SK-N-SH (cell line): ENCODE measurements around the gene PITPNM3. TPM values are rescaled to one million over a fixed set of nuclear protein-coding genes. Genes with fewer than 3 reads are reported as not detected.

Experiments used
- CTCF ChIA-PET: fragments of 300-600, 350-600 bp; formaldehyde crosslinking; extraction: SDS; loops from one replicate; lab custom pipeline; 2021; lab: Yijun Ruan, JAX
- POLR2A ChIA-PET: fragments of 350-600 bp; sonication (Branson Sonifier 250); formaldehyde crosslinking; extraction: SDS; loops from one replicate; lab custom pipeline; 2020; ENCODE audit warnings: antibody characterized with exemption, inconsistent platforms; lab: Yijun Ruan, JAX
- DNase-seq: peaks from one replicate; pipeline ENCODE4 v3.0.0; 2012
- H2AFZ ChIP-seq: fragments of 200-600 bp; sonication (generic); 2 replicates; pipeline ENCODE4 v1.8.1; 2016; ENCODE audit warnings: antibody characterized with exemption, mild to moderate bottlenecking, low read depth
- H3F3A ChIP-seq: fragments of 200-600 bp; sonication (generic); replicated peaks from 2 replicates; pipeline ENCODE3; 2016; ENCODE audit warnings: antibody characterized with exemption, mild to moderate bottlenecking; ENCODE audit not compliant: insufficient read depth
- H3K27ac ChIP-seq, 2 experiments: fragments of 200-500 bp in 1 of 2; fragments of 200-600 bp in 1 of 2; sonication (Bioruptor generic) in 1 of 2; sonication (generic), shearing (Covaris generic) in 1 of 2; 2 replicates each; pipeline versions ENCODE4 v1.5.1 to v1.6.1; 2014 to 2016; ENCODE audit warnings: low read depth in 2 of 2, inconsistent platforms in 1 of 2, low read length in 1 of 2, mild to moderate bottlenecking in 1 of 2, mixed read lengths in 1 of 2
- H3K27me3 ChIP-seq: fragments of 200-600 bp; sonication (generic), shearing (Covaris generic); 2 replicates; pipeline ENCODE4 v1.6.1; 2016; ENCODE audit warnings: mixed run types; ENCODE audit not compliant: insufficient read depth
- H3K36me3 ChIP-seq, 2 experiments: fragments of 200-500 bp in 1 of 2; fragments of 200-600 bp in 1 of 2; sonication (Bioruptor generic) in 1 of 2; sonication (generic) in 1 of 2; replicated peaks in 1 of 2; 2 replicates each; pipeline versions ENCODE3 to v1.5.1; 2014 to 2016; ENCODE audit warnings: low read length in 1 of 2, mild to moderate bottlenecking in 1 of 2; ENCODE audit not compliant: insufficient read depth in 2 of 2, control insufficient read depth in 1 of 2
- H3K4me1 ChIP-seq, 2 experiments: fragments of 200-500 bp in 1 of 2; fragments of 200-600 bp in 1 of 2; sonication (Bioruptor generic) in 1 of 2; sonication (generic), shearing (Covaris generic) in 1 of 2; 2 replicates each; pipeline versions ENCODE4 v1.5.1 to v1.6.1; 2014 to 2016; ENCODE audit warnings: low read depth in 1 of 2, low read length in 1 of 2, mixed run types in 1 of 2; ENCODE audit not compliant: insufficient read depth in 2 of 2, control insufficient read depth in 1 of 2
- H3K4me2 ChIP-seq: fragments of 200-600 bp; sonication (generic), shearing (Covaris generic); 2 replicates; pipeline ENCODE4 v1.6.1; 2017; ENCODE audit warnings: mixed run types
- H3K4me3 ChIP-seq, 2 experiments: fragments of 200-500 bp in 1 of 2; fragments of 200-600 bp in 1 of 2; sonication (Bioruptor generic) in 1 of 2; sonication (generic), shearing (Covaris generic) in 1 of 2; 2 replicates each; pipeline versions ENCODE4 v1.5.1 to v1.8.1; 2014 to 2016; ENCODE audit warnings: low read depth in 2 of 2, inconsistent platforms in 1 of 2, low read length in 1 of 2, mild to moderate bottlenecking in 1 of 2, mixed read lengths in 1 of 2, moderate library complexity in 1 of 2
- H3K79me2 ChIP-seq: fragments of 200-600 bp; sonication (generic); 2 replicates; pipeline ENCODE4 v1.8.1; 2017; ENCODE audit warnings: mild to moderate bottlenecking; ENCODE audit not compliant: insufficient read depth
- H3K9ac ChIP-seq: fragments of 200-600 bp; sonication (generic); 2 replicates; pipeline ENCODE4 v1.6.1; 2017; ENCODE audit warnings: mixed run types
- H3K9me2 ChIP-seq: fragments of 200-600 bp; sonication (generic); 2 replicates; pipeline ENCODE4 v1.6.1; 2017; ENCODE audit warnings: mixed run types
- H3K9me3 ChIP-seq: fragments of 200-600 bp; sonication (generic); 2 replicates; pipeline ENCODE4 v1.6.1; 2017; ENCODE audit warnings: mixed run types, mild to moderate bottlenecking, moderate library complexity
- H4K20me1 ChIP-seq: fragments of 200-600 bp; sonication (generic); 2 replicates; pipeline ENCODE4 v1.6.1; 2017; ENCODE audit warnings: mild to moderate bottlenecking, mixed run types; ENCODE audit not compliant: insufficient read depth
- CHD2 ChIP-seq: fragments of 150-350 bp; IDR thresholded peaks from 2 replicates; pipeline ENCODE4 v1.6.1; 2018; ENCODE audit warnings: low read length; ENCODE audit not compliant: partially characterized antibody
- CTCF ChIP-seq: fragments of 200-600 bp; sonication (generic); IDR thresholded peaks from 2 replicates; pipeline ENCODE4 v1.6.1; 2017; ENCODE audit warnings: antibody characterized with exemption, mild to moderate bottlenecking, moderate library complexity
- EZH2phosphoT487 ChIP-seq: fragments of 200-600 bp; sonication (generic); IDR thresholded peaks from 2 replicates; pipeline ENCODE4 v1.6.1; 2017; ENCODE audit warnings: low read depth, mixed run types, mild to moderate bottlenecking, antibody characterized with exemption, moderate library complexity, borderline replicate concordance
- IRF3 ChIP-seq: fragments of 150-350 bp; IDR thresholded peaks from 2 replicates; pipeline ENCODE4 v1.6.1; 2016; ENCODE audit warnings: mild to moderate bottlenecking, low read depth, low read length
- MXI1 ChIP-seq: IDR thresholded peaks from 2 replicates; pipeline ENCODE4 v1.6.1; 2012; ENCODE audit warnings: mild to moderate bottlenecking, low read depth, low read length, improper control_type of control experiment
- NFIC ChIP-seq: IDR thresholded peaks from 2 replicates; pipeline ENCODE4 v1.4.0; 2012; ENCODE audit warnings: borderline replicate concordance
- REST ChIP-seq: IDR thresholded peaks from 2 replicates; pipeline ENCODE4 v1.6.1; 2012; ENCODE audit warnings: mild to moderate bottlenecking, low read depth, low read length, moderate library complexity
- SIN3A ChIP-seq: IDR thresholded peaks from 2 replicates; pipeline ENCODE4 v1.6.1; 2012; ENCODE audit warnings: low read depth, mild to moderate bottlenecking, low read length, moderate library complexity, borderline replicate concordance
- SMC3 ChIP-seq: IDR thresholded peaks from 2 replicates; pipeline ENCODE4 v1.6.1; 2012; ENCODE audit warnings: low read depth, low read length, improper control_type of control experiment
- USF2 ChIP-seq: fragments of 150-350 bp; IDR thresholded peaks from 2 replicates; pipeline ENCODE4 v1.6.1; 2017; ENCODE audit warnings: antibody characterized with exemption, low read length, low read depth, borderline replicate concordance
- WGBS: methylation state at CpG from one replicate; pipeline ENCODE4 v1.1.6; 2017; ENCODE audit warnings: low lambda C conversion rate; 5-methylcytosine and 5-hydroxymethylcytosine counted together
- polyA plus RNA-seq, 3 experiments: library from polyadenylated mRNA; depleted of rRNA; stranded (reverse); fragments of >200 nt; gene quantifications; 2 replicates each; pipeline ENCODE4 v1.2.3, GENCODE V29; 2012

Gene PITPNM3
- polyA plus RNA-seq, 1 of the 3 experiments (the other 2 are of a cell fraction): 0.82 TPM

GRCh38 chr17:6508519-6509030 is 47.8 kb downstream of the PITPNM3 start:
- Histone ChIP-seq H3K9ac (no peak overlapping the region), H3K79me2 (no peaks in the 10 kb centered on the region), H3K4me2 (no peak overlapping the region), H3K9me3 (no peaks in the 10 kb centered on the region), H2AFZ (no peak overlapping the region), H3K4me1 (peaks cover 0 to 34% of the 10 kb centered on the region in 2 experiments; a peak in 2 of 4 replicates), H3K36me3 (no peaks in the 10 kb centered on the region), H3K9me2 (no peaks in the 10 kb centered on the region), H3K27ac (no peak overlapping the region), H3K27me3 (no peaks in the 10 kb centered on the region), H3F3A (peaks cover 11% of the 10 kb centered on the region), H4K20me1 (no peaks in the 10 kb centered on the region), H3K4me3 (no peak overlapping the region)
- ChIA-PET CTCF (interaction anchor here (2.4 kb wide), 1 partner anchor 35 kb away, joined by 5 read pairs; no protein-coding TSS in a partner anchor), POLR2A (no interaction called here)
- WGBS: 80% methylated on average over 13 of the region's 15 CpGs
- TF ChIP-seq NFIC (no peak), CHD2 (no peak), USF2 (no peak), EZH2phosphoT487 (no peak), IRF3 (no peak), REST (no peak), CTCF (no peak), SMC3 (no peak), SIN3A (no peak), MXI1 (no peak)
- DNase-seq: no peak
